ENCODE measurements around the gene FARP1.
A peak's percentile ranks its signal among the peaks of the same experiment; 100 is the strongest.

The FARP1 gene

DNA sequence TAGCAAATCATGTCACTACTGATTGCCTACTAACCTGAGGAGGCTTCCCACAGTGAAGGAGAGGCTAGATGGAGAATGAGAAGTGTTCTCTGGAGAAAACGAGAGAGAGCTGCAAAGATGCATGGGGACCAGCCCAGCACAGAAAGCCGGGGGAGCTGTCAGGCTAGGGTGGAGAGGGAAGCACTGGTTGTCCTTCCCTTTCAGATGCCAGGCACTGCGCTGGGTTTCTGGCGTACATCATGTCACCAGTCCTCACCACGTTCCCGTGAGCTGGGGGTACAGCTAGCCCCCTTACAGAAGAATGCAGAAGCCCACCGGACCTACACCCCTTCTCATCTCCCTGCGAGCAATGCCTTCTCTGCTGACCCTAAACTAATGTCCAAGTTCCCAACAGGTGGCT is 348.0 kb downstream of the FARP1 start:
- peaks cover 60% of the 10 kb centered on the region for H3K36me3 Mint-ChIP-seq (ENCODE audit: low read depth)
- H3K4me1 Mint-ChIP-seq (ENCODE audit: low read depth) = peaks cover 83% of the 10 kb centered on the region
- H3K9me3 Mint-ChIP-seq = no peaks in the 10 kb centered on the region
- H3K4me3 Mint-ChIP-seq = no peak overlapping the region
- no peak for DNase-seq
- peak overlapping the region; percentile 57 for H3K27ac Mint-ChIP-seq
- H3K27me3 Mint-ChIP-seq = no peaks in the 10 kb centered on the region

DNA sequence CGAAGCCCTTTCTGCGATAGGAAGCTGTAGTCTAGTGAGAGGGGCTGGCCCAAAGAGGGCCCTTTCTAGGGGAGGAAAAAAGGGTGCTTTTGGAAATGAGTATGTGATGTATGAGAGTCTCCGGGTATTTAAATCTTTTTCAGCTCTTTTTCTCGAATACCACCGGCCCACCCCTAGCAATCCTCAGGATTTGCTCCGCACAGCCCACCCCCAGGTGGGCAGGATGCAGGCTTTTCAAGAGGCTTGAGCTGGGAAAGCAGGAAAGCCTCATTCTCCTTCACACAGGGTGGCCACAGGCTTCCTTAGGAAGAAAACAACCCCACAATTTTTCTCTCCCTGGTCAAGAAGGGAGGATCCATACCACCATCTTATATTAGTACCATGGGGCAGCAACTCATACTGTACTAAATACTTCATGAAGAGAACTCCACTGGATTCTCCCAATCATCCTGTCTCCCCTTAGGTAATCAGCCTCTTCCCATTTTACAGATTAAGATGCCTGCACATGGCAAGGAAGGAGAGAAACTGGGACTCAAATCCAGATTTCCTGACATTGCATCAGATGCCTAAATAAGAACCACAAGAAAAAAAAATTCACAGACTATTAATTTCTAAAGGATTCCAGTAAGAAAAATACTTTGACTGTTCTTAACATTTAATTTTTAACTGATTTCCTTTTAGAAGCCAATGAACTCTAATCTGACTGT is 349.6 kb downstream of the FARP1 start:
- DNase-seq = no peak
- no peaks in the 10 kb centered on the region for H3K9me3 Mint-ChIP-seq
- peaks cover 83% of the 10 kb centered on the region for H3K4me1 Mint-ChIP-seq (ENCODE audit: low read depth)
- H3K27me3 Mint-ChIP-seq = no peaks in the 10 kb centered on the region
- peaks cover 66% of the 10 kb centered on the region for H3K36me3 Mint-ChIP-seq (ENCODE audit: low read depth)
- peak overlapping the region; percentile 41 for H3K27ac Mint-ChIP-seq
- H3K4me3 Mint-ChIP-seq = no peak overlapping the region

DNA sequence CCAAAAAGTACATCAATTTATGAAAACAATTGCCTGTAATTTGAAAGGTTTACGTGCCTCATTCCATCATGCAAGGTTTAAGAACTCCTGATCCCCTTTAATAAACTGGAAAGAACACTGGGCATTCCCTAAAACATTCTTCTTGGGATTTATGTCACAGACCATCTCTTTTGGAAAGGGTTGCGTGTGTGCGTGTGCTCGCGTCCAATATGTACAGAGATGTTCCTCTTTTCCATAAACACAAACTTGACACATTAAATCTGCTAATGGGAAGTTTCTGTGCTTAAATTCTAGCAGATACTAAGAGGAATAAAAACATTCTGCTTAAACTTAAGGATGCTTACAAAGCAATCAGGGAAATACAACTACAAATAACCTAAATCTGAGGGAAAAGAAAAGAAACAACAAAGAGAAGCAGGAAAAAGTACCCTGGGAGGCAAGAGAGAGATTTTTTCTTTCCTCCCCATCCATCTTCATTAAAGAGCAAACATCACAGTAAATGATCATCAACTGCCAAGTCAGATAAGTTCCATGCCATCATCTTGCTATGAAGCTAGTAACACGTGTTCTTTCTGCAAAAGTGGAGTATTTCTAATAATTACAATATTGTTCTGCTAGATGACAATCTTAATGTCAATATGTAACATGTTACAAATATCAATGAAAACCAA is 350.3 kb downstream of the FARP1 start:
- no peak for DNase-seq
- no peak overlapping the region for H3K4me3 Mint-ChIP-seq
- H3K27me3 Mint-ChIP-seq = no peaks in the 10 kb centered on the region
- H3K4me1 Mint-ChIP-seq (ENCODE audit: low read depth) = peaks cover 83% of the 10 kb centered on the region
- no peak overlapping the region for H3K27ac Mint-ChIP-seq
- no peaks in the 10 kb centered on the region for H3K9me3 Mint-ChIP-seq
- peaks cover 71% of the 10 kb centered on the region for H3K36me3 Mint-ChIP-seq (ENCODE audit: low read depth)

DNA sequence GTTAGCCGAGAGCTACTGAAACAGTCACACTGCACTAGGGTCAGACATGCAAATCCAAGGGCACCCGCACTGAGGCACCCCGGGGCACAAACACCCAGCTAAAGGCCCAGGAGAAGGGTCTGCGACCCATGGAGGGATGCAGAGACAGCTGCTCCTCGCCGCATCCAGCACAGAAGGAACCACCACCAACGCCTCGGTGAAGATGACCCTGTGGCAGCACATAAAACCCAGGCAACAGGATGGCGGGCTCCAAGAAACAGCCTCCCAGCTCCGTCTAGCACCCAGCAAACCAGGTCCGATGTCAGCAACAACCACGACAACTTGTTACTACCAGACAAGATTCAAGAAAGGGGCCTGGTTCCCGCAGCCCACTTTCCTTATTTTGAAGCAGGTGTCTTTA is 351.9 kb downstream of the FARP1 start:
- peak overlapping the region; percentile 5 for H3K27ac Mint-ChIP-seq
- H3K4me1 Mint-ChIP-seq (ENCODE audit: low read depth) = peaks cover 80% of the 10 kb centered on the region
- H3K36me3 Mint-ChIP-seq (ENCODE audit: low read depth) = peaks cover 75% of the 10 kb centered on the region
- DNase-seq = no peak
- no peak overlapping the region for H3K4me3 Mint-ChIP-seq
- no peaks in the 10 kb centered on the region for H3K9me3 Mint-ChIP-seq
- no peaks in the 10 kb centered on the region for H3K27me3 Mint-ChIP-seq

DNA sequence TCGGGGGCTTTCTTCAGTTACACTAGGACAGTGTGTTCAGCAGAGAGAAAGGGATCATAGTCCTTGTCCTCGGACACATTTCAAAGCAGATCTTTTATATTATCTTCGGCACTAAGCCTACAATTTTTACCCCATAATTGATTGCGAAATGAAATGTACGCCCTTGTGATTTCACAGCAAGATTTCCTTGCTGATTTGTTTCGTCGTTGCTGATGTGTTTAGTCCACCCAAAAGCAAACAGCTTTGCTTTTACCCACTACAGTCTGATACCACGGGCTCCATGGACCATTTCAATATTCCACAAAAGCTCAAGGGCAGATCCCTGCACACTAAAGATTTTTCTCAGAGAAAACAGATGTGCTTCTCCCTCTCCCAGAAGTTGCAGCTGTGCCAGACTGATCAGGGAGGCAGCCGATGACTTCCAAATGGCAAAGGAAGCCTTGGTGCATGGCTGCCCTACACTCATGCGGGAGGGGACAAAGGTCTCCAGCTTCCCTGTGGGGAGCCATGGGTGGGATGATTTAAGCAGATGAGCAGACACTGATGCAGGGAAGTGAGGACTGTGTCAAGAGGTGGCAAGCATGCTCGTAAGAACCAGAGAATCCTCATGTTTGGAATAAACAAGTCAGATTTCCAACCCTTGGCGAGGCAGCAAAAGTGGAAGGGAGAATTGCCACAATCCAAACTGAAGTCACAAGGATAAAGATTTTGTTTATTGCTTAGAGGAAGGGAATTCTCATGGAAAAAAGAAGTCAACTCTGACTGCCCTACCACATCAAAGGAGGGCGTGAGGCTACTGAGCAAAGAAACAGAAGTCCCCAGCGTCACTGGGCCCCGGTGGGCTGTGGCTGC is 353.0 kb downstream of the FARP1 start:
- no peaks in the 10 kb centered on the region for H3K27me3 Mint-ChIP-seq
- H3K4me1 Mint-ChIP-seq (ENCODE audit: low read depth) = peaks cover 80% of the 10 kb centered on the region
- H3K9me3 Mint-ChIP-seq = no peaks in the 10 kb centered on the region
- H3K36me3 Mint-ChIP-seq (ENCODE audit: low read depth) = peaks cover 78% of the 10 kb centered on the region
- no peak overlapping the region for H3K4me3 Mint-ChIP-seq
- H3K27ac Mint-ChIP-seq = peak overlapping the region; percentile 73
- no peak for DNase-seq

DNA sequence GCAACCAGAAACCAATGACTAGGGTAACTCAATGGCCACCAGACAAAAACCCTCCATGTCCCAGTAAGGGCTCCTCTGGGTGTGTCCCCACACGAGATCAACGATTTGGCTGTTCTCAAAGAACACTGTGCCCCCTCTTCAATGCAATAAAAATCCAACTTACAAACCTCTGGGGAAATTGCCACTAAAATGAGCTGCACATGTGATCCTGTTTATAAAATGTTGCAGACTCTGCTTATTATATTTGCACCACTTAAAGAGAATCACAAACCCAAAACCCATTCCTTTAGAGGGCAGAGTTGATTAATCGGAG is 353.5 kb downstream of the FARP1 start:
- peaks cover 78% of the 10 kb centered on the region for H3K4me1 Mint-ChIP-seq (ENCODE audit: low read depth)
- H3K36me3 Mint-ChIP-seq (ENCODE audit: low read depth) = peaks cover 74% of the 10 kb centered on the region
- H3K27ac Mint-ChIP-seq = peak overlapping the region; percentile 72
- H3K9me3 Mint-ChIP-seq = no peaks in the 10 kb centered on the region
- no peak for DNase-seq
- no peaks in the 10 kb centered on the region for H3K27me3 Mint-ChIP-seq
- H3K4me3 Mint-ChIP-seq = no peak overlapping the region

DNA sequence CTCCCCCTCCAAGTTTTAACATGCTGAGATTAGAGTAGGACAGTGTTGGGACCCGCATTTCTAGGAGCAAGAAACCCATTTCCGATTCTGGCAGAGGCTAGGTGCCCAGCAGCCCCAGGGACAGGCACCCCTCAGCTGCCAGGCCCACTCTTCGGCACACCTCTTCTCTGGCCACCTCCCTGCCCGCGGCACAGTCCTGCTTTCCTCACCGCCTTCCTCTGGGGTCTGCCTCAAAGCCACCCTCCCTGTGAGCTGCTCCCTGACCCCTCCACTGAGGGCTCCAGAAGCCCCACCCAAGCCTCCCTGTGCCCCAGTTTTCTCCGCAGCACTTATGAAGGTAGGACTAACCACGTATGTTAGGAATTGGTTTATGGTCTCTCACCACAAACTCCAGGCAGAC is 354.1 kb downstream of the FARP1 start:
- peak overlapping the region; percentile 72 for H3K27ac Mint-ChIP-seq
- no peak for DNase-seq
- H3K9me3 Mint-ChIP-seq = no peaks in the 10 kb centered on the region
- H3K36me3 Mint-ChIP-seq (ENCODE audit: low read depth) = peaks cover 76% of the 10 kb centered on the region
- H3K4me3 Mint-ChIP-seq = no peak overlapping the region
- no peaks in the 10 kb centered on the region for H3K27me3 Mint-ChIP-seq
- peaks cover 79% of the 10 kb centered on the region for H3K4me1 Mint-ChIP-seq (ENCODE audit: low read depth)

DNA sequence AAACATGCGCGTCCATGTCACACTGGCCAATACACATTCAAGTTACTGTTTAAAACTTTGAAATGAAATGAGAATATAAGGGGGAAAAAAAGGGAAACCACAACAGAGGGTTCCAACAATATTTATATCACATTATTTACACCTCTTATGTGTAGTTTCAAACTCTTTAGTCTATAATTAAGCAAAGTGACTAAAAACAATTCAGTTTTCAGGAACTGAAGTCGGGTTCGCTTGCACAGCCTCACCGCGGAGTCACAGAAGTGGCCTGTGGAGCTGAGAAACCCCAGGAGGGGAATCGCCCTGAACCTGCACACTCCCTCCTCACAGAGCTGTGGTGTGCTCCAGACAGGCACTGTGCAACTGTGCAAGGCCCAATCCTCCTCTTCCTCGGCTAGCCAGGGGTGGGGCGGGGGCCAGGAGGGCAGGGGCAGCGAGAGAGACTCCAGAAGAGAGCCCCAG is 358.1 kb downstream of the FARP1 start:
- H3K27me3 Mint-ChIP-seq = no peaks in the 10 kb centered on the region
- no peak overlapping the region for H3K27ac Mint-ChIP-seq
- H3K9me3 Mint-ChIP-seq = no peaks in the 10 kb centered on the region
- H3K36me3 Mint-ChIP-seq (ENCODE audit: low read depth) = peaks cover 87% of the 10 kb centered on the region
- DNase-seq = no peak
- H3K4me1 Mint-ChIP-seq (ENCODE audit: low read depth) = peaks cover 91% of the 10 kb centered on the region
- no peak overlapping the region for H3K4me3 Mint-ChIP-seq

DNA sequence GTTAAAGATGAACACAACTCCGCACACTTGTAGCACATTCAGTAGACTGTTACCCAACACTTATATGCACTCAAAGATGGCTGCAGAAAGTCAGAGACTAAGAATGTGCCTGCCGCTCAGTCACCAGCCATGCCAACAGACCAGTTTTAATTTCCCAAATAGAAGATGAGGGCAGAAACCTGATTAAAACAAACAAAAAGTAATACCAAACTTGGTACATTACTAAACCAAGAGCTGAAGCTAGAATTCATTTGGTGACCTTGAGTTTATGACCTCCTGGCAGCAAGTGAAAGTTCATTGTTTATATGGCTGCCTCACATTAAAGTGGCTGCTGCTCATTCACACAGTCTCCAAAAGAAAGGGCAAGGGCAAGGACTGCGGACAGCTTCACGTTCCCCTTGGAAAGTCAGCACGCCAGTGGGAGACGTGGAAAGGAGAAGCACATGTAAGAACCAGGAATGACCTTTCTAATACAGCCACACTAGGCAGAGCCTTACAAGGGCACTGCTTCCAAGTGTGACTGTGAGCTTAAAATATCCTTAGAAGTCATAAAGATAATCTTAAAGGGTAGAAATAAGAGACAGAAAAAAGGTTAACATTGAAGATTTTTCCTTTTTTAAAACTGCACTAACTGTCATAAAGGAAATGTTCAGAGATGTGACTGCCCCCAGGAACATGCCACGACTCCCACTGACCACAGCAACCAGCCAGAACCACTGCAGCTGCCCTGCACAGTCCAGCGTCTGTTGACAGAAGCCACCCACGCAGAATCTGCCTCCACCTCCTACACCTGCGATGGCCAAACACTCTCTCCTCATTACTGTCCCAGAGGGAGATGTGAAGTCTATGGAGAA is 360.5 kb downstream of the FARP1 start:
- Mint-ChIP-seq H3K27ac (peak overlapping the region; percentile 69), H3K4me1 (ENCODE audit: low read depth) (peaks cover 89% of the 10 kb centered on the region), H3K27me3 (no peaks in the 10 kb centered on the region), H3K36me3 (ENCODE audit: low read depth) (peaks cover 81% of the 10 kb centered on the region), H3K4me3 (no peak overlapping the region), H3K9me3 (no peaks in the 10 kb centered on the region)
- DNase-seq = no peak

DNA sequence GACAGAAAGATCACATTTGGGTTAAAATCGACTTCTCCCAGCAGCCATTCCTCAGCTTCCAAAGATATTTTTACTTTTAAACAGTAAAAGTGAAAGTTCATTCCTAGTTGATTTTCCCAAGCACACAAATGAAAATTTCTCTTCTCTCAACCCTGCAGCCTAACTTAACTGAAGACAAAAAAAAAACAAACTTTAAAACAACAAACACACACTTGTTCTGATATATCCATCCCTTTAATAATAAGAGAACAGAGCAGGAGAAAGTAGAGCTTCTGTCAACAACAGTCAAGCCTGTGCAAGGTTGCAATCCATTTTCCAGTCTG is 361.1 kb downstream of the FARP1 start:
- no peaks in the 10 kb centered on the region for H3K9me3 Mint-ChIP-seq
- peak overlapping the region; percentile 69 for H3K27ac Mint-ChIP-seq
- H3K4me3 Mint-ChIP-seq = no peak overlapping the region
- H3K36me3 Mint-ChIP-seq (ENCODE audit: low read depth) = peaks cover 80% of the 10 kb centered on the region
- H3K4me1 Mint-ChIP-seq (ENCODE audit: low read depth) = peaks cover 92% of the 10 kb centered on the region
- DNase-seq = no peak
- H3K27me3 Mint-ChIP-seq = no peaks in the 10 kb centered on the region

DNA sequence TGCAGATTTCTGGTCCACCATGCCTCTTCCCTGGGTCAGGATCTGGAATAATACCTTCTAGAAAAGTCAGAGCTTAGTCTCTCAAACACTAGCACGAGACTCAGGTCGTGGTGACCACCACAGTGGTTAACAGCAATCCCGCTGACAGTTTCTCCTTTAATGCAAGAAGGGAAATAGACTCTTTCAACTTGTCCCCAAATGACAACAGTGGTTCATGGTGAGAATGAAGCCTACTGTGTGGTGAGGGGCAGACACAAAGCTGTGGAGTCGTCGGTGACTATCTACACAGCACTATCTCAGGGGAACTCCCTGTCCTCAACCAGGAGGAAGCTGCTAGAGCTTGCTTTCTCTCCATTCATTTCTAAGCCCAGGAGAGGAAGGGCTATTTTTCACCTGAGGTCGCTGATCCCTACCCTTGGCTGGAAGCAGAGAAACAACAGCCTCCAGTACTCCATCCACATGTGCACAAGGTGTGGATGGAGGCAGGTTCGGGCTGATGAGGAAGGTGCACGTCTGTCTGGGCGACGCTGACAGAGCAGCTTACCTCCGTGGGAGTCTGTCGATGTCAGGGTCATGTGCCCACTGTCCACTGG is 361.6 kb downstream of the FARP1 start:
- H3K4me1 Mint-ChIP-seq (ENCODE audit: low read depth) = peaks cover 92% of the 10 kb centered on the region
- no peaks in the 10 kb centered on the region for H3K27me3 Mint-ChIP-seq
- no peak for DNase-seq
- H3K27ac Mint-ChIP-seq = peak overlapping the region; percentile 69
- H3K4me3 Mint-ChIP-seq = peak overlapping the region; percentile 4
- no peaks in the 10 kb centered on the region for H3K9me3 Mint-ChIP-seq
- peaks cover 76% of the 10 kb centered on the region for H3K36me3 Mint-ChIP-seq (ENCODE audit: low read depth)
